Osteoblast (primary cell): ENCODE measurements around the gene MRLN. TPM values are rescaled to one million over a fixed set of nuclear protein-coding genes. Genes with fewer than 3 reads are reported as not detected.
"Not testable (repeated sequence)": the region's sequence is repeated elsewhere in the genome, so short reads cannot be mapped to it uniquely, and the experiment has no call there.

Source experiments
- DNase-seq: peaks from one replicate; pipeline ENCODE4 v3.0.0; 2011; ENCODE audit warnings: low spot score, mixed read lengths; ENCODE audit not compliant: insufficient read length; ENCODE audit errors: missing footprints
- H2AFZ ChIP-seq: 2 replicates; pipeline ENCODE4 v1.6.0; 2011; ENCODE audit warnings: mild to moderate bottlenecking, low read length
- H3K27ac ChIP-seq: 2 replicates; pipeline ENCODE4 v1.5.1; 2011; ENCODE audit warnings: mild to moderate bottlenecking, low read depth, low read length, moderate library complexity
- H3K27me3 ChIP-seq: 2 replicates; pipeline ENCODE4 v1.6.0; 2012; ENCODE audit warnings: mild to moderate bottlenecking, control low read depth, inconsistent platforms, low read length, moderate library complexity; ENCODE audit not compliant: insufficient read depth
- H3K36me3 ChIP-seq: 2 replicates; pipeline ENCODE4 v1.5.1; 2011; ENCODE audit warnings: mild to moderate bottlenecking, low read length, control low read depth, moderate library complexity; ENCODE audit not compliant: insufficient read depth
- H3K4me1 ChIP-seq: 2 replicates; pipeline ENCODE4 v1.5.1; 2011; ENCODE audit warnings: mild to moderate bottlenecking, low read length, control low read depth, moderate library complexity; ENCODE audit not compliant: insufficient read depth
- H3K4me2 ChIP-seq: 2 replicates; pipeline ENCODE4 v1.6.0; 2011; ENCODE audit warnings: mild to moderate bottlenecking, low read length; ENCODE audit not compliant: insufficient read depth
- H3K4me3 ChIP-seq: fragments of 200-600 bp; sonication (generic); 3 replicates; pipeline ENCODE4 v1.5.1; 2012; ENCODE audit warnings: mild to moderate bottlenecking, low read length, inconsistent platforms; ENCODE audit not compliant: insufficient read depth
- H3K79me2 ChIP-seq: 2 replicates; pipeline ENCODE4 v1.6.0; 2012; ENCODE audit warnings: mild to moderate bottlenecking, low read length, control low read depth, inconsistent platforms; ENCODE audit not compliant: insufficient read depth
- H3K9me3 ChIP-seq: 2 replicates; pipeline ENCODE4 v1.5.1; 2011; ENCODE audit warnings: low read depth, low read length, control low read depth
- H4K20me1 ChIP-seq: 2 replicates; pipeline ENCODE4 v1.6.0; 2012; ENCODE audit warnings: mild to moderate bottlenecking, low read length, control low read depth; ENCODE audit not compliant: insufficient read depth
- total RNA-seq: library from RNA; depleted of rRNA; stranded (reverse); fragments of >200 nt; gene quantifications from 2 replicates; pipeline ENCODE4 v1.2.3, GENCODE V29; 2012
- TF ChIP-seq, protein P1 (sequence below): IDR thresholded peaks from 2 replicates; pipeline ENCODE4 v1.5.1; 2011; ENCODE audit warnings: mild to moderate bottlenecking, low read depth, low read length, moderate library complexity; ENCODE audit errors: extremely low read depth

Gene MRLN
- total RNA-seq, 1 donor = not detected

DNA sequence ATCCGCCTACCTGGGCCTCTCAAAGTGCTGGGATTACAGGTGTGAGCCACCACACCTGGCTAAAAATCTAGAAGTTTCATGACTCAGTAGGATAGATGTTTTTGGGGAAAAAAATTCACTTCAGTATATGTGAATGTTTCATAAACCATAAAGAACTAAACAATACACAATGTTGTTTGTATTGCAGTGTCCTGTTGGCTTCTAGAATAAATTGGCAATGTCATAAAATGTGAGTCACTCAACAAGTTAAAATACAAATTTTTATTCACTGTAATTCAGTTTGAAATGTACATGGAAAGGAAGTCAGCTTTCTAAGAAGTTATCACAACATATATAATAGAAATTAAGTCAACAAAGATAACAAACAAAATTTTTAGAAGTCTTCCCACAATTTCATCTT, 16.5 kb downstream of the MRLN start:
- Histone ChIP-seq H3K4me3 (no peak overlapping the region), H3K79me2 (no peaks in the 10 kb centered on the region), H2AFZ (no peak overlapping the region), H3K9me3 (no peaks in the 10 kb centered on the region), H3K4me2 (no peak overlapping the region), H3K4me1 (no peaks in the 10 kb centered on the region), H3K36me3 (no peaks in the 10 kb centered on the region), H3K27ac (no peak overlapping the region), H3K27me3 (peaks cover 3% of the 10 kb centered on the region), H4K20me1 (no peaks in the 10 kb centered on the region)
- no peak for DNase-seq
- TF ChIP-seq, protein P1, sequence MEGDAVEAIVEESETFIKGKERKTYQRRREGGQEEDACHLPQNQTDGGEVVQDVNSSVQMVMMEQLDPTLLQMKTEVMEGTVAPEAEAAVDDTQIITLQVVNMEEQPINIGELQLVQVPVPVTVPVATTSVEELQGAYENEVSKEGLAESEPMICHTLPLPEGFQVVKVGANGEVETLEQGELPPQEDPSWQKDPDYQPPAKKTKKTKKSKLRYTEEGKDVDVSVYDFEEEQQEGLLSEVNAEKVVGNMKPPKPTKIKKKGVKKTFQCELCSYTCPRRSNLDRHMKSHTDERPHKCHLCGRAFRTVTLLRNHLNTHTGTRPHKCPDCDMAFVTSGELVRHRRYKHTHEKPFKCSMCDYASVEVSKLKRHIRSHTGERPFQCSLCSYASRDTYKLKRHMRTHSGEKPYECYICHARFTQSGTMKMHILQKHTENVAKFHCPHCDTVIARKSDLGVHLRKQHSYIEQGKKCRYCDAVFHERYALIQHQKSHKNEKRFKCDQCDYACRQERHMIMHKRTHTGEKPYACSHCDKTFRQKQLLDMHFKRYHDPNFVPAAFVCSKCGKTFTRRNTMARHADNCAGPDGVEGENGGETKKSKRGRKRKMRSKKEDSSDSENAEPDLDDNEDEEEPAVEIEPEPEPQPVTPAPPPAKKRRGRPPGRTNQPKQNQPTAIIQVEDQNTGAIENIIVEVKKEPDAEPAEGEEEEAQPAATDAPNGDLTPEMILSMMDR = no peak

GRCh38 chr10:59735296-59735695, 18.0 kb downstream of the MRLN start:
- H3K27ac ChIP-seq = no peak overlapping the region
- H3K4me2 ChIP-seq = no peak overlapping the region
- no peaks in the 10 kb centered on the region for H4K20me1 ChIP-seq
- no peaks in the 10 kb centered on the region for H3K9me3 ChIP-seq
- DNase-seq = no peak
- H2AFZ ChIP-seq = no peak overlapping the region
- no peaks in the 10 kb centered on the region for H3K36me3 ChIP-seq
- H3K4me1 ChIP-seq = no peaks in the 10 kb centered on the region
- no peak overlapping the region for H3K4me3 ChIP-seq
- TF ChIP-seq, protein P1 = no peak
- H3K79me2 ChIP-seq = no peaks in the 10 kb centered on the region
- H3K27me3 ChIP-seq = peaks cover 3% of the 10 kb centered on the region

GRCh38 chr10:59734014-59734462, 19.2 kb downstream of the MRLN start:
- H3K4me3 ChIP-seq = no peak overlapping the region
- H3K27me3 ChIP-seq = peaks cover 3% of the 10 kb centered on the region
- no peaks in the 10 kb centered on the region for H3K36me3 ChIP-seq
- H3K9me3 ChIP-seq = no peaks in the 10 kb centered on the region
- H4K20me1 ChIP-seq = no peaks in the 10 kb centered on the region
- no peaks in the 10 kb centered on the region for H3K79me2 ChIP-seq
- H3K27ac ChIP-seq = no peak overlapping the region
- DNase-seq = no peak
- H3K4me2 ChIP-seq = no peak overlapping the region
- H2AFZ ChIP-seq = no peak overlapping the region
- TF ChIP-seq, protein P1 = no peak
- H3K4me1 ChIP-seq = no peaks in the 10 kb centered on the region

GRCh38 chr10:59733321-59734013, 19.8 kb downstream of the MRLN start:
- not testable (repeated sequence) for DNase-seq, H3K4me3 ChIP-seq, H3K36me3 ChIP-seq, H4K20me1 ChIP-seq, H3K4me2 ChIP-seq, H3K27me3 ChIP-seq, H2AFZ ChIP-seq, H3K4me1 ChIP-seq, H3K9me3 ChIP-seq, H3K79me2 ChIP-seq, H3K27ac ChIP-seq

DNA sequence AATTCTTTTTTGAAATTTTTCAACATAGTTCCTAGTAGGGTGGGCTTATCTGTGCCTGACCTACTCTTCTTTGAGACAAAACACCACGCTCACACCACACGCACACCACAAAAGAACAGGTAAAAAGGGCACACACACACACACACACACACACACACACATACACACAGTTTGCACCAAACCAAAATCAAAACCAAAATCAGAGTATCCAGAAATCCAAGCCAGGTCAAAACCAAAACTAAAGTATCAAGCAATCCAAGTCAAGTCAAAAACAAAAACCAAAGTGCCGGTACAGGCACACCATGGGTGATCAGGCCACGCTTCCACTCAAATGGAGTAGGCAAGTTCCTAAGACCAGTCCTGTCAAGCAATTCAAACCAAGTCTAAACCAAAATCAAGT, 20.4 kb downstream of the MRLN start:
- H4K20me1 ChIP-seq, H3K9me3 ChIP-seq, H3K4me1 ChIP-seq, H3K36me3 ChIP-seq, DNase-seq, H3K4me2 ChIP-seq, H3K27me3 ChIP-seq, H2AFZ ChIP-seq, H3K4me3 ChIP-seq, H3K27ac ChIP-seq, H3K79me2 ChIP-seq: not testable (repeated sequence)

GRCh38 chr10:59729167-59729566, 24.1 kb downstream of the MRLN start:
- not testable (repeated sequence) for H3K4me3 ChIP-seq, DNase-seq, H3K4me1 ChIP-seq, H3K36me3 ChIP-seq, H3K27me3 ChIP-seq, H2AFZ ChIP-seq, H3K79me2 ChIP-seq, H3K9me3 ChIP-seq, H3K27ac ChIP-seq, H4K20me1 ChIP-seq, H3K4me2 ChIP-seq
